H1 (cell line): ENCODE data around the gene TGFBR1. TPM values are rescaled to one million over a fixed set of nuclear protein-coding genes. Genes with fewer than 3 reads are reported as not detected.

Experiments used
- CTCF ChIA-PET: fragments of 300-600 bp; sonication (Branson Sonifier 250); formaldehyde crosslinking; loops from one replicate; lab custom pipeline; 2021; ENCODE audit not compliant: partially characterized antibody; lab: Charles Lee
- POLR2A ChIA-PET: fragments of 300-600 bp; sonication (Branson Sonifier 250); formaldehyde crosslinking; loops from one replicate; lab custom pipeline; 2021; ENCODE audit warnings: inconsistent platforms; ENCODE audit not compliant: partially characterized antibody; lab: Charles Lee
- DNase-seq, 2 experiments: peaks; one replicate each; pipeline versions ENCODE4 v3.0.0 to v3.0.0-alpha.2; 2010 to 2022; ENCODE audit warnings: low spot score in 2 of 2, low read depth in 1 of 2, mixed read lengths in 1 of 2
- FAIRE-seq: peaks from 2 replicates; lab custom pipeline; 2011; peaks lifted over from hg19 to GRCh38; lab: Jason Lieb, UNC
- H2AFZ ChIP-seq: 2 replicates; pipeline ENCODE4 v1.8.1; 2012; ENCODE audit warnings: low read length, inconsistent platforms
- H2AK5ac ChIP-seq: 2 replicates; pipeline ENCODE4 v1.6.1; 2013; ENCODE audit warnings: low read depth, low read length
- H2BK120ac ChIP-seq: replicated peaks from 2 replicates; pipeline ENCODE3; 2013; ENCODE audit warnings: low read depth, low read length, inconsistent platforms
- H2BK12ac ChIP-seq: 2 replicates; pipeline ENCODE4 v1.6.1; 2013; ENCODE audit warnings: low read depth, low read length
- H2BK15ac ChIP-seq: 2 replicates; pipeline ENCODE4 v1.6.1; 2013; ENCODE audit warnings: low read length
- H2BK20ac ChIP-seq: 2 replicates; pipeline ENCODE4 v1.6.1; 2013; ENCODE audit warnings: low read length
- H2BK5ac ChIP-seq: 2 replicates; pipeline ENCODE4 v1.6.1; 2013; ENCODE audit warnings: low read depth, low read length
- H3K14ac ChIP-seq: 2 replicates; pipeline ENCODE4 v1.6.1; 2013; ENCODE audit warnings: inconsistent platforms; ENCODE audit not compliant: insufficient read length
- H3K18ac ChIP-seq: 2 replicates; pipeline ENCODE4 v1.6.1; 2013; ENCODE audit warnings: low read length; ENCODE audit errors: extremely low read depth
- H3K23ac ChIP-seq: 2 replicates; pipeline ENCODE4 v1.6.1; 2013; ENCODE audit warnings: inconsistent platforms; ENCODE audit not compliant: insufficient read length
- H3K23me2 ChIP-seq: 2 replicates; pipeline ENCODE4 v1.6.1; 2013; ENCODE audit warnings: low read depth, low read length
- H3K27ac ChIP-seq: 2 replicates; pipeline ENCODE4 v1.6.1; 2011; ENCODE audit warnings: low read depth, low read length, inconsistent platforms
- H3K27me3 ChIP-seq, 4 experiments: replicated peaks in 1 of 4; 1 replicate in 1 of 4; 2 replicates in 3 of 4; pipeline versions ENCODE4 v1.6.1 to v1.8.1; 2011 to 2013; ENCODE audit warnings: low read length in 3 of 4, mild to moderate bottlenecking in 3 of 4, inconsistent platforms in 2 of 4, mixed read lengths in 2 of 4, moderate library complexity in 1 of 4; ENCODE audit not compliant: control insufficient read depth in 3 of 4, insufficient read depth in 3 of 4; ENCODE audit errors: extremely low read depth in 1 of 4
- H3K36me3 ChIP-seq, 4 experiments: 2 replicates each; pipeline versions ENCODE4 v1.6.1 to v1.8.1; 2011 to 2013; ENCODE audit warnings: mild to moderate bottlenecking in 4 of 4, low read length in 3 of 4, moderate library complexity in 2 of 4, control low read depth in 1 of 4, inconsistent platforms in 1 of 4; ENCODE audit not compliant: insufficient read depth in 4 of 4, control insufficient read depth in 2 of 4
- H3K4ac ChIP-seq: replicated peaks from 2 replicates; pipeline ENCODE3; 2013; ENCODE audit warnings: low read length, low read depth, mixed read lengths, inconsistent platforms; ENCODE audit not compliant: insufficient read length
- H3K4me1 ChIP-seq, 4 experiments: replicated peaks in 1 of 4; 1 replicate in 1 of 4; 2 replicates in 3 of 4; pipeline versions ENCODE4 v1.6.1 to v1.8.1; 2011 to 2013; ENCODE audit warnings: low read length in 3 of 4, inconsistent platforms in 2 of 4, mixed read lengths in 1 of 4; ENCODE audit not compliant: insufficient read depth in 4 of 4, control insufficient read depth in 3 of 4
- H3K4me2 ChIP-seq, 2 experiments: 2 replicates each; pipeline versions ENCODE4 v1.6.1 to v1.8.1; 2011 to 2013; ENCODE audit warnings: low read depth in 2 of 2, low read length in 2 of 2, control low read depth in 1 of 2, inconsistent platforms in 1 of 2, mild to moderate bottlenecking in 1 of 2; ENCODE audit not compliant: insufficient read depth in 1 of 2
- H3K4me3 ChIP-seq, 4 experiments: fragments of 200-600, 300-600 bp in 1 of 4; sonication (generic), shearing (Covaris generic), sonication (Bioruptor Twin) in 1 of 4; 2 replicates each; pipeline versions ENCODE4 v1.5.1 to v1.8.1; 2011 to 2016; ENCODE audit warnings: low read length in 4 of 4, low read depth in 3 of 4, control low read depth in 2 of 4, inconsistent platforms in 2 of 4, mild to moderate bottlenecking in 2 of 4, mixed read lengths in 1 of 4, moderate library complexity in 1 of 4; ENCODE audit not compliant: insufficient read depth in 2 of 4; ENCODE audit errors: extremely low read depth in 1 of 4
- H3K56ac ChIP-seq: replicated peaks from 2 replicates; pipeline ENCODE3; 2013; ENCODE audit warnings: low read depth, mild to moderate bottlenecking, mixed read lengths, low read length, inconsistent platforms; ENCODE audit not compliant: insufficient read length
- H3K79me1 ChIP-seq: 2 replicates; pipeline ENCODE4 v1.6.1; 2013; ENCODE audit warnings: low read depth, low read length, control low read depth
- H3K79me2 ChIP-seq, 2 experiments: 2 replicates each; pipeline versions ENCODE4 v1.6.1 to v1.8.1; 2012 to 2013; ENCODE audit warnings: low read length in 2 of 2, mild to moderate bottlenecking in 2 of 2, inconsistent platforms in 1 of 2; ENCODE audit not compliant: insufficient read depth in 2 of 2, control insufficient read depth in 1 of 2
- H3K9ac ChIP-seq, 4 experiments: replicated peaks in 1 of 4; 1 replicate in 1 of 4; 2 replicates in 3 of 4; pipeline versions ENCODE4 v1.6.1 to v1.8.1; 2011 to 2013; ENCODE audit warnings: low read depth in 3 of 4, low read length in 3 of 4, control low read depth in 2 of 4, mild to moderate bottlenecking in 2 of 4, moderate library complexity in 2 of 4, inconsistent platforms in 1 of 4; ENCODE audit errors: extremely low read depth in 1 of 4
- H3K9me3 ChIP-seq, 2 experiments: 2 replicates each; pipeline versions ENCODE4 v1.6.1 to v1.8.1; 2012 to 2013; ENCODE audit warnings: mild to moderate bottlenecking in 2 of 2, moderate library complexity in 2 of 2, control low read depth in 1 of 2, inconsistent platforms in 1 of 2, low read depth in 1 of 2, low read length in 1 of 2, mixed read lengths in 1 of 2; ENCODE audit not compliant: insufficient read depth in 2 of 2
- H4K20me1 ChIP-seq, 2 experiments: replicated peaks in 1 of 2; 2 replicates each; pipeline versions ENCODE3 to v1.8.1; 2011 to 2013; ENCODE audit warnings: inconsistent platforms in 2 of 2, low read length in 2 of 2, mild to moderate bottlenecking in 1 of 2; ENCODE audit not compliant: insufficient read depth in 2 of 2, control insufficient read depth in 1 of 2
- H4K5ac ChIP-seq: 2 replicates; pipeline ENCODE4 v1.6.1; 2013; ENCODE audit warnings: low read length, low read depth, mixed read lengths, inconsistent platforms; ENCODE audit not compliant: insufficient read length
- H4K8ac ChIP-seq: 2 replicates; pipeline ENCODE4 v1.8.0; 2013; ENCODE audit warnings: mild to moderate bottlenecking, moderate library complexity, low read length, inconsistent platforms; ENCODE audit not compliant: insufficient read depth; ENCODE audit errors: extremely low read depth
- H4K91ac ChIP-seq: replicated peaks from 2 replicates; pipeline ENCODE3; 2013; ENCODE audit warnings: low read length, mixed read lengths, inconsistent platforms; ENCODE audit not compliant: insufficient read length
- BRCA1 ChIP-seq: IDR thresholded peaks from 2 replicates; pipeline ENCODE4 v1.6.1; 2012; ENCODE audit warnings: low read depth, low read length, improper control_type of control experiment
- EP300 ChIP-seq, 2 experiments: IDR thresholded peaks; 1 replicate in 1 of 2; 2 replicates in 1 of 2; pipeline ENCODE4 v1.6.1; 2011 to 2012; ENCODE audit warnings: low read depth in 2 of 2, low read length in 2 of 2, mild to moderate bottlenecking in 2 of 2, borderline replicate concordance in 1 of 2, inconsistent platforms in 1 of 2, moderate library complexity in 1 of 2
- JUN ChIP-seq: IDR thresholded peaks from 2 replicates; pipeline ENCODE4 v1.6.1; 2011; ENCODE audit warnings: low read depth, mild to moderate bottlenecking, improper control_type of control experiment, low read length
- NANOG ChIP-seq: IDR thresholded peaks from 2 replicates; pipeline ENCODE4 v1.6.1; 2011; ENCODE audit warnings: low read length, low read depth, mild to moderate bottlenecking, inconsistent platforms; ENCODE audit not compliant: insufficient read depth, poor library complexity, severe bottlenecking
- POU5F1 ChIP-seq: IDR thresholded peaks from 2 replicates; pipeline ENCODE4 v1.6.1; 2011; ENCODE audit warnings: low read depth, mild to moderate bottlenecking, low read length, moderate library complexity
- RNF2 ChIP-seq: fragments of 200-900, 300-1000 bp; sonication (generic); IDR thresholded peaks from 2 replicates; pipeline ENCODE4 v1.7.1; 2016; ENCODE audit warnings: borderline replicate concordance, low read depth, mild to moderate bottlenecking, antibody characterized with exemption, low read length; ENCODE audit not compliant: poor library complexity, severe bottlenecking; ENCODE audit errors: missing control alignments
- SIRT6 ChIP-seq: IDR thresholded peaks from one replicate; pipeline ENCODE4 v1.7.1; 2012; ENCODE audit warnings: low read length, inconsistent platforms
- SP1 ChIP-seq: IDR thresholded peaks from 2 replicates; pipeline ENCODE4 v1.6.1; 2011; ENCODE audit warnings: low read depth, low read length
- SRF ChIP-seq: IDR thresholded peaks from 2 replicates; pipeline ENCODE4 v1.6.1; 2011; ENCODE audit warnings: mild to moderate bottlenecking, low read depth, low read length, moderate library complexity
- SUZ12 ChIP-seq: fragments of 200-600 bp; sonication (generic); IDR thresholded peaks from 2 replicates; pipeline ENCODE4 v1.6.1; 2012; ENCODE audit warnings: mild to moderate bottlenecking, inconsistent platforms, low read length, moderate library complexity, mixed read lengths
- TCF12 ChIP-seq: IDR thresholded peaks from 2 replicates; pipeline ENCODE4 v1.6.1; 2011; ENCODE audit warnings: low read depth, mild to moderate bottlenecking, low read length
- YY1 ChIP-seq: IDR thresholded peaks from 2 replicates; pipeline ENCODE4 v1.6.1; 2011; ENCODE audit warnings: low read depth, mild to moderate bottlenecking, low read length
- WGBS, 2 experiments: shearing (Covaris generic) in 1 of 2; methylation state at CpG; one replicate each; pipeline versions ENCODE4 v1.1.6 to v1.1.7; 2013 to 2015; ENCODE audit warnings: low lambda C conversion rate in 2 of 2, mixed read lengths in 2 of 2, inconsistent platforms in 1 of 2, low coverage in 1 of 2, missing lambda C conversion rate in 1 of 2; ENCODE audit not compliant: insufficient replicate concordance in 2 of 2, insufficient coverage in 1 of 2, insufficient read length in 1 of 2; ENCODE audit errors: extremely low coverage in 1 of 2, missing lambda C conversion rate in 1 of 2; 5-methylcytosine and 5-hydroxymethylcytosine counted together
- polyA plus RNA-seq, 7 experiments: library from polyadenylated mRNA; depleted of rRNA in 3 of 7; stranded (reverse) in 5 of 7; unstranded in 2 of 7; fragments of >200 nt in 5 of 7; fragments of 200-250 nt in 2 of 7; gene quantifications; 1 replicate in 5 of 7; 2 replicates in 1 of 7; 4 replicates in 1 of 7; pipeline versions ENCODE4 v1.2.1 to v1.2.3, GENCODE V29; 2011 to 2013; ENCODE audit warnings: missing spikeins in 2 of 7, mixed read lengths in 2 of 7
- total RNA-seq: library from RNA; stranded (reverse); fragmentation: NEBNext Ultra II Directional; extraction: Animal tissue kit (Norgen Biotek cat#: 25700); gene quantifications from 2 replicates; pipeline ENCODE4 v1.2.1, GENCODE V29; 2021
- TF ChIP-seq, protein P1 (sequence below): IDR thresholded peaks from 2 replicates; pipeline ENCODE4 v1.6.1; 2012; ENCODE audit warnings: low read length, inconsistent platforms

TGFBR1 gene
- total and polyA plus RNA-seq, 2 of the 8 experiments (the other 6 are each of a cell fraction or from before 2014, with no cell fraction given), result 16.8 to 52.4 TPM

DNA sequence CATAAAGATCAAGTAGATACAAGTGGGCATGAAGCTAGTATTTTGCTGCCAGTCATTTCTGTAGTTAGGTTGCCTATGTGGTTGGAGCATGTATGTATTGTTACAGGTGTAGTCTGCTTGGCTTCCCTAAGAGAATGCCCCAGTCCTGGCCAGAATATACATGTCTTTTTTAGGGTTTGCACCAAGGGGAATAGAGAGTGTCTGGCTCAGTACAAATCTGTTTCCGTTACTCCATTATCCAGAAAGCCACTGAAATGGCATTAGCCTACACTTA is 23.2 kb downstream of the TGFBR1 start:
- Histone ChIP-seq H3K4ac (no peak overlapping the region), H2AFZ (no peak overlapping the region), H3K9me3 (peaks cover 7 to 10% of the 10 kb centered on the region in 2 experiments), H3K79me1 (no peaks in the 10 kb centered on the region; the same call in 1 of the 2 replicates), H4K91ac (no peak overlapping the region), H4K20me1 (peaks cover 0 to 2% of the 10 kb centered on the region in 2 experiments), H2BK120ac (no peak overlapping the region), H3K4me2 (no peak overlapping the region), H2BK15ac (no peak overlapping the region), H3K9ac (no peak overlapping the region), H4K5ac (no peak overlapping the region), H3K27ac (no peak overlapping the region), H3K56ac (no peak overlapping the region), H3K4me1 (peaks cover 0 to 6% (median 3%) of the 10 kb centered on the region in 4 experiments; a peak in 3 of 7 replicates), H3K18ac (no peak overlapping the region), H3K79me2 (peaks cover 0 to 60% of the 10 kb centered on the region in 2 experiments; a peak in 3 of 4 replicates), H3K14ac (no peak overlapping the region), H2BK20ac (no peak overlapping the region), H4K8ac (no peak overlapping the region), H3K27me3 (no peaks in the 10 kb centered on the region), H3K23me2 (no peaks in the 10 kb centered on the region), H3K4me3 (no peak overlapping the region), H2AK5ac (no peak overlapping the region), H3K36me3 (peaks cover 0 to 9% (median 0%) of the 10 kb centered on the region in 4 experiments; a peak in 2 of 8 replicates), H3K23ac (no peak overlapping the region), H2BK12ac (no peak overlapping the region), H2BK5ac (no peak overlapping the region)
- ChIA-PET POLR2A (no interaction called here), CTCF (no interaction called here)
- WGBS, 2 experiments, result 100% methylated on average over 1 of the region's 1 CpG; no CpG with 5 or more reads in 1 of the 2 experiments
- DNase-seq, result no peak
- no peak for FAIRE-seq
- TF ChIP-seq POU5F1 (no peak), BRCA1 (no peak), SUZ12 (no peak), SIRT6 (no peak), JUN (no peak), EP300 (IDR thresholded peaks at IDR 0.05; ENCODE audit: borderline replicate concordance in 1 of 2, low read depth in 2 of 2, low read length in 2 of 2) (no peak), NANOG (no peak), YY1 (no peak), SP1 (no peak), TCF12 (no peak), RNF2 (no peak), SRF (no peak)
- TF ChIP-seq, protein P1, sequence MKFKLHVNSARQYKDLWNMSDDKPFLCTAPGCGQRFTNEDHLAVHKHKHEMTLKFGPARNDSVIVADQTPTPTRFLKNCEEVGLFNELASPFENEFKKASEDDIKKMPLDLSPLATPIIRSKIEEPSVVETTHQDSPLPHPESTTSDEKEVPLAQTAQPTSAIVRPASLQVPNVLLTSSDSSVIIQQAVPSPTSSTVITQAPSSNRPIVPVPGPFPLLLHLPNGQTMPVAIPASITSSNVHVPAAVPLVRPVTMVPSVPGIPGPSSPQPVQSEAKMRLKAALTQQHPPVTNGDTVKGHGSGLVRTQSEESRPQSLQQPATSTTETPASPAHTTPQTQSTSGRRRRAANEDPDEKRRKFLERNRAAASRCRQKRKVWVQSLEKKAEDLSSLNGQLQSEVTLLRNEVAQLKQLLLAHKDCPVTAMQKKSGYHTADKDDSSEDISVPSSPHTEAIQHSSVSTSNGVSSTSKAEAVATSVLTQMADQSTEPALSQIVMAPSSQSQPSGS, result no peak
